Activated naive CD4-positive, alpha-beta T cell treated with anti-CD3 and anti-CD28 coated beads, Interleukin-2, amount 10 ng/mL, durations not matched to agents 7 days and 5 days (primary cell): ENCODE data around the gene LINGO4.
"Not testable (repeated sequence)": the region's sequence is repeated elsewhere in the genome, so short reads cannot be mapped to it uniquely, and the experiment has no call there.

ENCODE experiments used
- CTCF ChIA-PET: fragments of 350-600 bp; sonication (Branson Sonifier 250); formaldehyde crosslinking; loops from one replicate; lab custom pipeline; 2021; ENCODE audit warnings: antibody characterized with exemption; lab: Charles Lee
- DNase-seq: peaks from one replicate; pipeline ENCODE4 v3.0.0-alpha.2; 2020
- H3K27ac Mint-ChIP-seq: one replicate; pipeline ENCODE4 v1.8.0; 2021; ENCODE audit warnings: mild to moderate bottlenecking, moderate library complexity, mixed read lengths
- H3K27me3 Mint-ChIP-seq: one replicate; pipeline ENCODE4 v1.8.0; 2021; ENCODE audit warnings: mild to moderate bottlenecking, mixed read lengths
- H3K36me3 Mint-ChIP-seq: one replicate; pipeline ENCODE4 v1.8.0; 2021; ENCODE audit warnings: mixed read lengths
- H3K4me1 Mint-ChIP-seq: one replicate; pipeline ENCODE4 v1.8.0; 2021; ENCODE audit warnings: mixed read lengths
- H3K4me3 Mint-ChIP-seq: one replicate; pipeline ENCODE4 v1.8.0; 2021; ENCODE audit warnings: mild to moderate bottlenecking, moderate library complexity, mixed read lengths
- H3K9me3 Mint-ChIP-seq: one replicate; pipeline ENCODE4 v1.8.0; 2021; ENCODE audit warnings: mixed read lengths

The LINGO4 gene

GRCh38 chr1:151801846-151802245 is 3.4 kb downstream of the LINGO4 start:
- H3K4me3 Mint-ChIP-seq, result no peak overlapping the region
- H3K36me3 Mint-ChIP-seq, result no peaks in the 10 kb centered on the region
- H3K4me1 Mint-ChIP-seq, result peaks cover 6% of the 10 kb centered on the region
- CTCF ChIA-PET, result interaction anchor here (1.2 to 1.7 kb wide), 2 partner anchors 9 to 34 kb away, joined by 3 to 4 read pairs; no protein-coding TSS in a partner anchor
- no peak for DNase-seq
- H3K27ac Mint-ChIP-seq, result no peak overlapping the region
- H3K9me3 Mint-ChIP-seq, result no peaks in the 10 kb centered on the region
- H3K27me3 Mint-ChIP-seq, result peaks cover 70% of the 10 kb centered on the region

- CTCF ChIA-PET, result interaction anchor here (1.2 kb wide), 1 partner anchor 10 kb away, joined by 3 read pairs; no protein-coding TSS in a partner anchor
- peaks cover 70% of the 10 kb centered on the region for H3K27me3 Mint-ChIP-seq
- no peak for DNase-seq
- no peak overlapping the region for H3K27ac Mint-ChIP-seq
- H3K9me3 Mint-ChIP-seq, result no peaks in the 10 kb centered on the region
- H3K4me3 Mint-ChIP-seq, result no peak overlapping the region
- peaks cover 6% of the 10 kb centered on the region for H3K4me1 Mint-ChIP-seq
- no peaks in the 10 kb centered on the region for H3K36me3 Mint-ChIP-seq
These were observed 3.9 kb downstream of the LINGO4 start for GRCh38 chr1:151801310-151801820.

GRCh38 chr1:151800830-151801229 is 4.4 kb downstream of the LINGO4 start:
- Mint-ChIP-seq H3K9me3 (no peaks in the 10 kb centered on the region), H3K27ac (no peak overlapping the region), H3K27me3 (peaks cover 72% of the 10 kb centered on the region), H3K4me1 (peaks cover 6% of the 10 kb centered on the region), H3K36me3 (no peaks in the 10 kb centered on the region), H3K4me3 (no peak overlapping the region)
- DNase-seq, result no peak
- CTCF ChIA-PET, result no interaction called here

- Mint-ChIP-seq H3K27ac (no peak overlapping the region), H3K36me3 (no peaks in the 10 kb centered on the region), H3K9me3 (no peaks in the 10 kb centered on the region), H3K4me3 (no peak overlapping the region), H3K27me3 (peaks cover 61% of the 10 kb centered on the region), H3K4me1 (peaks cover 6% of the 10 kb centered on the region)
- no peak for DNase-seq
- CTCF ChIA-PET, result no interaction called here
These were observed 5.8 kb downstream of the LINGO4 start for GRCh38 chr1:151799179-151800022.

- no peak for DNase-seq
- peaks cover 6% of the 10 kb centered on the region for H3K4me1 Mint-ChIP-seq
- peaks cover 2% of the 10 kb centered on the region for H3K36me3 Mint-ChIP-seq
- H3K27ac Mint-ChIP-seq, result no peak overlapping the region
- H3K27me3 Mint-ChIP-seq, result peaks cover 52% of the 10 kb centered on the region
- CTCF ChIA-PET, result no interaction called here
- no peaks in the 10 kb centered on the region for H3K9me3 Mint-ChIP-seq
- H3K4me3 Mint-ChIP-seq, result no peak overlapping the region
These were observed 6.6 kb downstream of the LINGO4 start for GRCh38 chr1:151798571-151798970.

- Mint-ChIP-seq H3K27ac (peak overlapping the region; percentile 81), H3K4me3 (peak overlapping the region; percentile 86), H3K27me3 (peaks cover 5% of the 10 kb centered on the region), H3K36me3 (peaks cover 2% of the 10 kb centered on the region), H3K9me3 (no peaks in the 10 kb centered on the region), H3K4me1 (peaks cover 28% of the 10 kb centered on the region)
- CTCF ChIA-PET, result interaction anchor here (2.1 kb wide), 1 partner anchor 45 kb away, joined by 8 read pairs; no protein-coding TSS in a partner anchor
- DNase-seq, result peak; percentile 52
These were observed 14.1 kb downstream of the LINGO4 start for GRCh38 chr1:151790940-151791651.

GRCh38 chr1:151790071-151790939 is 14.9 kb downstream of the LINGO4 start, which contains the start of gene TDRKH:
TDRKH (minus strand) TSS chr1:151790500; CDS start chr1:151783022, 7,478 bp downstream.
- H3K4me3 Mint-ChIP-seq, result peak within 1 kb of the TSS; percentile 86
- peaks cover 2% of the 10 kb centered on the region for H3K36me3 Mint-ChIP-seq
- H3K27ac Mint-ChIP-seq, result peak within 1 kb of the TSS; percentile 81
- CTCF ChIA-PET, result interaction anchor here (1.0 to 2.1 kb wide), 8 partner anchors 17 to 251 kb away, joined by 3 to 8 read pairs (median 4); partner anchors contain the start of genes MRPL9 and TUFT1
- peaks cover 28% of the 10 kb centered on the region for H3K4me1 Mint-ChIP-seq
- H3K27me3 Mint-ChIP-seq, result no peaks in the 10 kb centered on the region
- DNase-seq, result peak; percentile 99
- H3K9me3 Mint-ChIP-seq, result no peaks in the 10 kb centered on the region

- CTCF ChIA-PET, result no interaction called here
- Mint-ChIP-seq H3K27ac (no peak overlapping the region), H3K4me3 (no peak overlapping the region), H3K27me3 (no peaks in the 10 kb centered on the region), H3K4me1 (peaks cover 28% of the 10 kb centered on the region), H3K36me3 (no peaks in the 10 kb centered on the region), H3K9me3 (no peaks in the 10 kb centered on the region)
- DNase-seq, result no peak
These were observed 17.5 kb downstream of the LINGO4 start for GRCh38 chr1:151787689-151788088.

- Mint-ChIP-seq H3K4me1 (peaks cover 2% of the 10 kb centered on the region), H3K36me3 (peaks cover 4% of the 10 kb centered on the region), H3K27ac (no peak overlapping the region), H3K27me3 (no peaks in the 10 kb centered on the region), H3K4me3 (no peak overlapping the region), H3K9me3 (no peaks in the 10 kb centered on the region)
- CTCF ChIA-PET, result no interaction called here
- DNase-seq, result no peak
These were observed 21.4 kb downstream of the LINGO4 start for GRCh38 chr1:151783796-151784195.

GRCh38 chr1:151782741-151783140 is 22.5 kb downstream of the LINGO4 start:
- no peaks in the 10 kb centered on the region for H3K9me3 Mint-ChIP-seq
- no peaks in the 10 kb centered on the region for H3K27me3 Mint-ChIP-seq
- no peak overlapping the region for H3K27ac Mint-ChIP-seq
- DNase-seq, result no peak
- no peaks in the 10 kb centered on the region for H3K4me1 Mint-ChIP-seq
- CTCF ChIA-PET, result no interaction called here
- peaks cover 8% of the 10 kb centered on the region for H3K36me3 Mint-ChIP-seq
- H3K4me3 Mint-ChIP-seq, result no peak overlapping the region

GRCh38 chr1:151782026-151782425 is 23.2 kb downstream of the LINGO4 start:
- DNase-seq, H3K27ac Mint-ChIP-seq, CTCF ChIA-PET, H3K4me3 Mint-ChIP-seq, H3K4me1 Mint-ChIP-seq, H3K27me3 Mint-ChIP-seq, H3K9me3 Mint-ChIP-seq, H3K36me3 Mint-ChIP-seq: not testable (repeated sequence)

- H3K36me3 Mint-ChIP-seq, H3K4me1 Mint-ChIP-seq, H3K27me3 Mint-ChIP-seq, H3K9me3 Mint-ChIP-seq, H3K4me3 Mint-ChIP-seq, H3K27ac Mint-ChIP-seq, DNase-seq: not testable (repeated sequence)
- CTCF ChIA-PET, result interaction anchor here (1.6 kb wide), 1 partner anchor 56 kb away, joined by 4 read pairs; no protein-coding TSS in a partner anchor
These were observed 24.5 kb downstream of the LINGO4 start for GRCh38 chr1:151780736-151781135.

GRCh38 chr1:151779852-151780251 is 25.4 kb downstream of the LINGO4 start:
- Mint-ChIP-seq H3K27ac (no peak overlapping the region), H3K27me3 (no peaks in the 10 kb centered on the region), H3K4me3 (no peak overlapping the region), H3K9me3 (no peaks in the 10 kb centered on the region), H3K4me1 (no peaks in the 10 kb centered on the region), H3K36me3 (peaks cover 10% of the 10 kb centered on the region)
- CTCF ChIA-PET, result interaction anchor here (1.6 kb wide), 1 partner anchor 56 kb away, joined by 4 read pairs; no protein-coding TSS in a partner anchor
- no peak for DNase-seq
